Hematopoietic multipotent progenitor cell (in vitro differentiated cells): ENCODE results near the gene CFAP410. TPM values are rescaled to one million over a fixed set of nuclear protein-coding genes. Genes with fewer than 3 reads are reported as not detected.

ENCODE experiments used
- DNase-seq, 3 donors: peaks; one replicate each; pipeline ENCODE4 v3.0.0-alpha.2; 2011 to 2015; ENCODE audit warnings: low read depth in 2 of 3, low spot score in 2 of 3
- total RNA-seq: library from RNA; depleted of rRNA; stranded (reverse); fragments of >200 nt; gene quantifications from one replicate; pipeline ENCODE4 v1.2.3, GENCODE V29; 2012

The CFAP410 gene
- total RNA-seq, 1 donor = 19.7 TPM

GRCh38 chr21:44332965-44333364 lies 6.2 kb downstream of the CFAP410 start:
- DNase-seq = no peak

GRCh38 chr21:44332383-44332782 lies 6.8 kb downstream of the CFAP410 start:
- DNase-seq = no peak

GRCh38 chr21:44331650-44332307 lies 7.4 kb downstream of the CFAP410 start:
- DNase-seq = no peak

- DNase-seq = no peak
Observed at GRCh38 chr21:44331209-44331608, 8.0 kb downstream of the CFAP410 start.

- no peak for DNase-seq
Observed at GRCh38 chr21:44330698-44331097, 8.5 kb downstream of the CFAP410 start.

GRCh38 chr21:44329971-44330681 lies 9.1 kb downstream of the CFAP410 start:
- DNase-seq = no peak

- DNase-seq = no peak
Observed at GRCh38 chr21:44329086-44329889, 9.9 kb downstream of the CFAP410 start.

- no peak for DNase-seq
Observed at GRCh38 chr21:44328242-44328895, 10.8 kb downstream of the CFAP410 start.

GRCh38 chr21:44327603-44327974 lies 11.6 kb downstream of the CFAP410 start:
- no peak for DNase-seq

GRCh38 chr21:44326716-44327602 lies 12.2 kb downstream of the CFAP410 start:
- no peak for DNase-seq

- DNase-seq = no peak
Observed at GRCh38 chr21:44326272-44326647, 12.9 kb downstream of the CFAP410 start.

GRCh38 chr21:44325386-44326271 lies 13.6 kb downstream of the CFAP410 start:
- DNase-seq = no peak

GRCh38 chr21:44324854-44325107 lies 14.4 kb downstream of the CFAP410 start:
- no peak for DNase-seq

GRCh38 chr21:44324106-44324853 lies 14.9 kb downstream of the CFAP410 start:
- DNase-seq = no peak

GRCh38 chr21:44323591-44323990 lies 15.6 kb downstream of the CFAP410 start:
- DNase-seq = no peak

GRCh38 chr21:44322621-44323325 lies 16.4 kb downstream of the CFAP410 start:
- DNase-seq = no peak

GRCh38 chr21:44321846-44322450 lies 17.2 kb downstream of the CFAP410 start:
- DNase-seq = no peak

- no peak for DNase-seq
Observed at GRCh38 chr21:44320847-44321246, 18.3 kb downstream of the CFAP410 start.
